Peyer's patch (tissue), 4 donors: ENCODE results near the gene INO80B.

Source experiments
- POLR2A ChIP-seq, 2 donors: fragments of 450-650 bp; IDR thresholded peaks; one replicate each; pipeline ENCODE4 v1.5.1; 2017; ENCODE audit warnings: antibody characterized with exemption in 2 of 2, mild to moderate bottlenecking in 2 of 2, moderate library complexity in 2 of 2
- TF ChIP-seq, protein P1 (sequence below), 6 experiments: fragments of 450-650 bp in 4 of 6; fragments of 200-600 bp in 2 of 6; sonication (generic) in 1 of 6; IDR thresholded peaks; one replicate each; pipeline ENCODE4 v1.5.1; 2017 to 2019; ENCODE audit warnings: antibody characterized with exemption in 6 of 6, mild to moderate bottlenecking in 3 of 6, moderate library complexity in 1 of 6

GRCh38 chr2:74448771-74449170 lies 6.1 kb upstream of the INO80B start:
- TF ChIP-seq, protein P1, sequence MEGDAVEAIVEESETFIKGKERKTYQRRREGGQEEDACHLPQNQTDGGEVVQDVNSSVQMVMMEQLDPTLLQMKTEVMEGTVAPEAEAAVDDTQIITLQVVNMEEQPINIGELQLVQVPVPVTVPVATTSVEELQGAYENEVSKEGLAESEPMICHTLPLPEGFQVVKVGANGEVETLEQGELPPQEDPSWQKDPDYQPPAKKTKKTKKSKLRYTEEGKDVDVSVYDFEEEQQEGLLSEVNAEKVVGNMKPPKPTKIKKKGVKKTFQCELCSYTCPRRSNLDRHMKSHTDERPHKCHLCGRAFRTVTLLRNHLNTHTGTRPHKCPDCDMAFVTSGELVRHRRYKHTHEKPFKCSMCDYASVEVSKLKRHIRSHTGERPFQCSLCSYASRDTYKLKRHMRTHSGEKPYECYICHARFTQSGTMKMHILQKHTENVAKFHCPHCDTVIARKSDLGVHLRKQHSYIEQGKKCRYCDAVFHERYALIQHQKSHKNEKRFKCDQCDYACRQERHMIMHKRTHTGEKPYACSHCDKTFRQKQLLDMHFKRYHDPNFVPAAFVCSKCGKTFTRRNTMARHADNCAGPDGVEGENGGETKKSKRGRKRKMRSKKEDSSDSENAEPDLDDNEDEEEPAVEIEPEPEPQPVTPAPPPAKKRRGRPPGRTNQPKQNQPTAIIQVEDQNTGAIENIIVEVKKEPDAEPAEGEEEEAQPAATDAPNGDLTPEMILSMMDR (IDR thresholded peaks at IDR 0.05), result no peak
- no peak for TF ChIP-seq POLR2A (IDR thresholded peaks at IDR 0.05)
